Tibial artery (tissue), 4 donors: ENCODE measurements around the gene DHX30.

ENCODE experiments used
- DNase-seq, 2 donors: peaks; one replicate each; pipeline ENCODE4 v3.0.0-alpha.2; 2019
- H3K27ac ChIP-seq, 2 donors: fragments of 200-600 bp; sonication (generic) in 1 of 2; 1 replicate in 1 of 2; 2 replicates in 1 of 2; pipeline ENCODE4 v1.5.1; 2018 to 2019; ENCODE audit warnings: mild to moderate bottlenecking in 1 of 2
- H3K27me3 ChIP-seq, 2 donors: fragments of 200-600 bp; sonication (generic) in 1 of 2; one replicate each; pipeline versions ENCODE4 v1.5.1 to v1.6.0; 2016 to 2019
- H3K36me3 ChIP-seq, 3 donors: fragments of 200-600 bp; sonication (generic) in 2 of 3; one replicate each; pipeline ENCODE4 v1.5.1; 2016 to 2019; ENCODE audit warnings: mild to moderate bottlenecking in 2 of 3
- H3K4me1 ChIP-seq, 4 donors: fragments of 200-600 bp; sonication (generic) in 2 of 4; 1 replicate in 3 of 4; 2 replicates in 1 of 4; pipeline ENCODE4 v1.5.1; 2016 to 2019
- H3K4me3 ChIP-seq, 2 donors: fragments of 200-600 bp; sonication (generic) in 1 of 2; 1 replicate in 1 of 2; 2 replicates in 1 of 2; pipeline ENCODE4 v1.5.1; 2018 to 2019; ENCODE audit warnings: mild to moderate bottlenecking in 2 of 2
- H3K9me3 ChIP-seq, 3 donors: fragments of 200-600 bp; sonication (generic) in 1 of 3; one replicate each; pipeline ENCODE4 v1.5.1; 2016 to 2019
- intact Hi-C: fragments of 100-400 bp; cut with DNase I; formaldehyde crosslinking; loops from one replicate; pipeline ENCODE4 v1.15.0; 2023; ENCODE audit warnings: low total_unique reads
- TF ChIP-seq, protein P1 (sequence below), 2 experiments: fragments of 200-600 bp in 1 of 2; fragments of 450-650 bp in 1 of 2; IDR thresholded peaks; one replicate each; pipeline ENCODE4 v1.5.1; 2017 to 2019; ENCODE audit warnings: antibody characterized with exemption in 2 of 2, mild to moderate bottlenecking in 1 of 2, moderate library complexity in 1 of 2

The DHX30 gene

DNA sequence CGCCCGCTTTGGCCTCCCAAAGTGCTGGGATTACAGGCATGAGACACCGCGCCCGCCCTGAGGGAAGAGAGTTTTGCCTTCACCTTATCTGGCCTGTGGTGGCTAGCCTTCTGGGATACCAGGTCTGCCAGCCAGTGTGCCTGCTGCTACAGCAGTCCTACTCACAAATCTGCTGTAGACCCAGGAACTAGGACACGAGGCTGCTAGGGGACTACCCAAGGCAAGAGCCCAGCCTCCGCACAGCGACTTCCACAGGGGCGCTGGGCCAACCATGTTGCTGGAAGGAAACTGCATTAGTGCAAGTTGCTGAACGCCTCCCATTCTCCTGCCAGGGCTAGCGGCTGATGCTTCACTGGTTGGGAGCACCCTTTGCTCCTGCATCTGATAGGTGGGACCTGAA lies 53.7 kb downstream of the DHX30 start:
- intact Hi-C loops = loop anchor here (10.0 kb wide), 1 partner anchor 138 kb away; no protein-coding TSS in a partner anchor
- Histone ChIP-seq H3K27me3 (no peaks in the 10 kb centered on the region), H3K9me3 (no peaks in the 10 kb centered on the region), H3K4me3 (no peak overlapping the region), H3K36me3 (peaks cover 53 to 97% (median 97%) of the 10 kb centered on the region in 3 donors), H3K27ac (no peak overlapping the region), H3K4me1 (no peaks in the 10 kb centered on the region)
- no peak for DNase-seq
- TF ChIP-seq, protein P1, sequence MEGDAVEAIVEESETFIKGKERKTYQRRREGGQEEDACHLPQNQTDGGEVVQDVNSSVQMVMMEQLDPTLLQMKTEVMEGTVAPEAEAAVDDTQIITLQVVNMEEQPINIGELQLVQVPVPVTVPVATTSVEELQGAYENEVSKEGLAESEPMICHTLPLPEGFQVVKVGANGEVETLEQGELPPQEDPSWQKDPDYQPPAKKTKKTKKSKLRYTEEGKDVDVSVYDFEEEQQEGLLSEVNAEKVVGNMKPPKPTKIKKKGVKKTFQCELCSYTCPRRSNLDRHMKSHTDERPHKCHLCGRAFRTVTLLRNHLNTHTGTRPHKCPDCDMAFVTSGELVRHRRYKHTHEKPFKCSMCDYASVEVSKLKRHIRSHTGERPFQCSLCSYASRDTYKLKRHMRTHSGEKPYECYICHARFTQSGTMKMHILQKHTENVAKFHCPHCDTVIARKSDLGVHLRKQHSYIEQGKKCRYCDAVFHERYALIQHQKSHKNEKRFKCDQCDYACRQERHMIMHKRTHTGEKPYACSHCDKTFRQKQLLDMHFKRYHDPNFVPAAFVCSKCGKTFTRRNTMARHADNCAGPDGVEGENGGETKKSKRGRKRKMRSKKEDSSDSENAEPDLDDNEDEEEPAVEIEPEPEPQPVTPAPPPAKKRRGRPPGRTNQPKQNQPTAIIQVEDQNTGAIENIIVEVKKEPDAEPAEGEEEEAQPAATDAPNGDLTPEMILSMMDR (IDR thresholded peaks at IDR 0.05) = no peak

GRCh38 chr3:47857151-47857550 lies 54.2 kb downstream of the DHX30 start:
- Histone ChIP-seq H3K9me3 (no peaks in the 10 kb centered on the region), H3K27ac (no peak overlapping the region), H3K4me1 (no peaks in the 10 kb centered on the region), H3K27me3 (no peaks in the 10 kb centered on the region), H3K4me3 (no peak overlapping the region), H3K36me3 (peaks cover 49 to 95% (median 93%) of the 10 kb centered on the region in 3 donors)
- no peak for DNase-seq
- TF ChIP-seq, protein P1 (IDR thresholded peaks at IDR 0.05) = no peak
- intact Hi-C loops = loop anchor here (10.0 kb wide), 1 partner anchor 138 kb away; no protein-coding TSS in a partner anchor

GRCh38 chr3:47859956-47860605 lies 57.1 kb downstream of the DHX30 start:
- intact Hi-C loops = loop anchor here (10.0 kb wide), 1 partner anchor 135 kb away; no protein-coding TSS in a partner anchor
- no peak overlapping the region for H3K27ac ChIP-seq
- H3K36me3 ChIP-seq = peaks cover 53 to 92% (median 90%) of the 10 kb centered on the region in 3 donors
- H3K4me3 ChIP-seq = no peak overlapping the region
- no peaks in the 10 kb centered on the region for H3K4me1 ChIP-seq
- H3K9me3 ChIP-seq = no peaks in the 10 kb centered on the region
- no peaks in the 10 kb centered on the region for H3K27me3 ChIP-seq
- DNase-seq = no peak
- TF ChIP-seq, protein P1 (IDR thresholded peaks at IDR 0.05) = no peak

DNA sequence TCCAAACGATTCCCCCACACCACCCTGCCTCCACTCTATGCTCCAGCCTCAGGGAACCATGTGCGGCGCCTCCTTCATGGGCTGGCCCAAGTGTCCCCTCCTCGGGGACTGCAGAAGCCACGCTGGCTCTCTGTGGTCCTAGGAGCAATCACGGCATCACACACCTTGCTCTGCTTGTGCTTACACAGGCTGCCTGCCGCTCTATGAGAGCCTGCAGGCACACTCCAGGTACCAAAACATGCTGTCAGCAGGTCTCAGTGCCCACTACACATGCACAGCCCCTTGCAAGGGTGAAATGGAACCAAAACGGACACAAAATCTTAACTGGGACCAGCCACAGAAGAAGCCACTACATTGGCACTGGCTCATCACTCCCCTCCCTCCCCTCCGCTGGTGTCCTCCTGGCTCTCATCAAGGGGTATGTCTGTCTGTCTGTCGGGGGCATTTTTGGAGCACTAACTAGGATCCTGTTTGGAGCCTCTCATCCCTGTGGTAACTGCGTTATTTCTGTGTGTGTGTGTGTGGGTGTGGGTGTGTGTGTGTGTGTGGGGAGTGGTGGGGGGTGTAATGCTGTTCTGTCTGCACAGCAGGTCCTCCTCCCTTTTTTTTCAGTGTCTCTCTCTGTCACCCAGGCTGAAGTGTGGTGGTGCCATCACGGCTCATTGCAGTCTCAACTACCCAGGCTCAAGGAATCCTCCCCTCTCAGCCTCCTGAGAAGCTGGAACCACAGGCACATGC lies 60.6 kb downstream of the DHX30 start:
- Histone ChIP-seq H3K27ac (no peak overlapping the region), H3K4me1 (no peaks in the 10 kb centered on the region), H3K36me3 (peaks cover 62 to 92% (median 90%) of the 10 kb centered on the region in 3 donors), H3K27me3 (no peaks in the 10 kb centered on the region), H3K4me3 (no peak overlapping the region), H3K9me3 (no peaks in the 10 kb centered on the region)
- no peak for DNase-seq
- intact Hi-C loops = no loop called here
- TF ChIP-seq, protein P1 (IDR thresholded peaks at IDR 0.05) = no peak

DNA sequence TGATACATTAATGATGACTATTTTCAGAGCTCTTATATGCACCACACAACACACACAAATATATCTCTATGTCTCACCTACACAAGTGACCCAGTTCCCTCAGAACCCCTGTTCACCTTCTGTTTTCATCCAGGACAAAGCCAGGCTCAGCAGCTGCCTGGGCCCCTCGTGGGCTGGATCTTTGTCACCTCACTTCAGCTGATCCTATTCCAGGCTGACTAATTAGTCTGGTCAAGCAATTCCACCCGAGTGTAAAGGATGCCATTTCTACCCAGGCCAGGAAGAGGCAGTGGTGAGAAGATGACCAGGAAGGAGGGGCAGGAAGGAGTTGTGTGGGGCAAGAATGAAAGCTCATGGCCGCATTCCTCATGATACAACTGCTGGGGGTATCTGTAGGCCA lies 62.3 kb downstream of the DHX30 start:
- intact Hi-C loops = no loop called here

More for the DNA sequence above, 62.3 kb downstream of the DHX30 start:
- H3K4me3 ChIP-seq = no peak overlapping the region
- no peaks in the 10 kb centered on the region for H3K4me1 ChIP-seq
- DNase-seq = no peak
- no peaks in the 10 kb centered on the region for H3K27me3 ChIP-seq
- H3K9me3 ChIP-seq = no peaks in the 10 kb centered on the region
- H3K27ac ChIP-seq = no peak overlapping the region
- H3K36me3 ChIP-seq = peaks cover 72 to 92% (median 90%) of the 10 kb centered on the region in 3 donors
- TF ChIP-seq, protein P1 (IDR thresholded peaks at IDR 0.05) = no peak
